Muscle of back (tissue), 11 donors: ENCODE measurements around the gene ALDH9A1. TPM values are rescaled to one million over a fixed set of nuclear protein-coding genes. Genes with fewer than 3 reads are reported as not detected.

Experiments used
- DNase-seq, 3 donors: peaks; one replicate each; pipeline versions ENCODE4 v3.0.0 to v3.0.0-alpha.2; 2013
- polyA plus RNA-seq, 10 donors: library from polyadenylated mRNA; unstranded; fragments of 120-200 nt; gene quantifications; one replicate each; pipeline ENCODE4 v1.2.1, GENCODE V29; 2013; ENCODE audit not compliant: insufficient read length in 10 of 10

ALDH9A1 gene
- polyA plus RNA-seq, 10 donors, result 39.3 to 55.5 (median 44.2) TPM

DNA sequence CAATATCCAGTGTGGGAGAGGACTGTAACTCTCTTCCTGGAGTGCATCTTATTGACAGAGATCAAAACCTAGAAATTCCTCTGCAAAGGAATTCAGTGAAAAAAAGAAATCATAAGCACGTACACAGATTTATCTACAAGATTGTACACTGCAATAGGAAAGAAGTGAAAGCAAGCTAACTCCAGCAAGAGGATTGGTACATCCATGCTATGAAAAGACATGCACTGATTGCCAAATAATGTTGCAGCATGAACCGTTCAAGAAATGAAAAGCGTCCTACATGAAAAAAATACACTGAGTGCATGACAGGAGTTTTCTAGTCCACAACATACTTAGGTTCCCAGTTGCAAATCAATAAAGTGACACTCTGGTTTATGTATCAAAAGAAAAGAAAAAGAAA is 69.2 kb downstream of the ALDH9A1 start:
- DNase-seq, result no peak

DNA sequence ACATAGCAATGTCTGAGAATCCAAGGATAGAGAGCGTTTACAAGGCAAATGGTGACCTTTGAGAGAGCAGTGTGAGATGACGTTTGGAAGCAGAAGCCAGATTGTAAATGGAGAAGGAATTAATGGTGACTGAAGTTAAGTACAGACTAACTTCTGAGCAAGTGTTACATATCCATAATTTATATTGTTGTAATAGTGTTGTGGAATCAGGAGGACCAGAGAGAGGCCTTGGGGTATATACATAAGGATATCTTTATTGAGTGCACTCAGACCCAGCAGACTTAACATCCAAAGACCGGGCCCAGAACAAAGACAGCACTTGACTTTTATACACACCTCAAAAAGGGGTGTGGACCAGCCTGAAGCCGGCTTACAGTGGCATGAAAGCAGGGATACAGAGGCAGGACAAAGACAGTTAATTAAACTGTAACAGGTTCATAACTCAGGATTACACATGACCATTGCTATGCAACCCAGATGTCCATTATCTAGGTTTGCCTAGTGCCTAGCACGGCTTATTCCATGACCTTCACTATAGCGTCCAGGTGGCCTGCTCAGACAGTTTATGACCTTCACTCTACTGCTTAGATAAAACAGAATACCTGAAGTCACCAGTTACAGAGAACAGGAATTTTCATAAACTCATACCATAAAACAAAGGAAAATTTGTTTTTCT is 70.1 kb downstream of the ALDH9A1 start:
- DNase-seq, result no peak

DNA sequence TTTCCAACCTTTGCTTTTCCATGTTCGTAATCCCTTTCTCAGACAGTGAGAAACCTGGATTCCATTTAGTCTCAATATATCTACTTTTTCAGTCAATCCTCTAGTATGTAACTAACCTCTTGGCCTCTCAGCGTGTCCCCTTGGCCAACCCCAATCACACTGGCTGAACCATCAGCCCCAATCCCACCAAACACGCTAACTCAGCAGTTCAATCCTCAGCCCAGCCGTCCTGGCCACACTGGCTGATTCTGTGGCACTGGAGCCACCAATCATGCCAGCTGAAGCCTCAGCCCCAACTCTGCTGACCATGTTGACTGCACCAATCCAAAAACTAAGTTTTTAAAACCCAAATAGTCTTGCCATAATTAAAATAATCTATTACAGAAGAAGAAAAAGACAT is 73.9 kb downstream of the ALDH9A1 start:
- DNase-seq, result no peak

DNA sequence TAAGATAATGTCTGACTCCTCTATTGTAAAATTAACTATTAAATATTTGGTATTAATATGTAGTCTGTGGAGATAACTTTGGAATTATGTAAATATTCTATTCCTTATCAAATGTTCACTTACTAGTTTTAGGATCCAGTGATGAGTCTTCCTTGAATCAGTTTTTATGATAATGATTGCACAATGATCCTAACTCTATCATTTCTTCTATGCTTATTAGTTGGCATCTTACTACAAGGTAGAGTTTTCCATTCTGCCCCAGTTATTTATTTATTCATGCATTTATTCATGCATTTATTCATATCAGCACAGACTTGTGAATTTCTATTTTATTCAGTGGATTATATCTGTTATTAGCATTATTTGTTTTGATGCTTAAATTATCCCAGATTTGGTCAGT is 74.7 kb downstream of the ALDH9A1 start:
- no peak for DNase-seq

DNA sequence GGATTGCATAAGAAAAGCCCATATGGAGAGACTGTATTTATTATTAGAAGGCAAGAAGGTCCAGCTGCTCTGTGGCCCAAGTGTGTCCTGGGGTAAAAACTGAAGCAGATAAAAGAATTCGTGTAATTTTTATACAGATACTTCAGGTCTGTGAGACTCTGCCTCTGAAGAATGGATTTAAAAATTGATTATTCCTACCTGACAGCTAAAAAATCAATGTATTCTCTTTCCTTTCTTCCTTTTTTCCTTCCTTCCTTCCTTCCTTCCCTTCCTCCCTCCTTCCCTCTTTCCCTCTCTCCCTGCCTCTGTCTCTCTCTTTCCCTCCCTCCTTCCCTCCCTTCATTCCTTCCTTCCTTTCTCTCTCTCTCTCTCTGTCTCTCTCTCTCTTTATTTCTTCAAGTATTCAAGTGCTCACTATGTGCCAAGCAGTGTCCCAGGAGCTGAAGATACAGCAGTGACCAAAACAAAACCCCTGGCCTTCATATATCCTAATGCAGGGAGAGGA is 78.7 kb downstream of the ALDH9A1 start:
- DNase-seq, result no peak

DNA sequence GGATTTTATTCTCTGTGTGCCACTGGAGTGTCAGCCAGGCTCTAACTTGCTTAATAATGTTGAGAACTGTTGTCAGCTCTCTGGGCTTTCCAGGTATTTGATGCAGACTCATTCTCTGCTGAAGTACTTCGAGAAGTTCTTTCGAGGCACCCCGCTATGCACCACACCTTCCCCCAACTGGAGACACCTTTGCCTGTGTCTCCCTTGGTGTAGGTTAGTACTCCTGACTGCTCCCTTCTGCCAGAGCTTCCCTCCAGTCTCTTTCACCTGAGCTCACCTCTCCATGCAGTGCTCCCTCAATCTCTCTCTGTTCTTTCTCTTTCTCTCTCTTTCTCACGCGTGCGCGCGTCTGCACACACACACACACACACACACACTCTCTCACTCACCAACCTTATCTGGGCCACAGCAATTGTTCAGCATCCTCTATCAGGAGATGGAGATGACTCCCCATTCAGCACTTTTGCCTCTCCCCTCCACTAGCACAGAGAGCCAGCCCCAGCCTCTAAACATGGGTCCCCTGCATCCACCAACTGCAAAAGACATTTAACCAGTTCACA is 81.3 kb downstream of the ALDH9A1 start:
- DNase-seq, result no peak

GRCh38 chr1:165616054-165616612 is 82.2 kb downstream of the ALDH9A1 start:
- DNase-seq, result no peak

Other genes starting within 250 kb of the ALDH9A1 start
- under 1 TPM in 5 of 10 donors, not detected in 5; 0.15 to 0.27 (median 0.22) TPM for gene LRRC52, start 154.6 kb downstream of the ALDH9A1 start, polyA plus RNA-seq
- gene MGST3, start 67.3 kb downstream of the ALDH9A1 start, polyA plus RNA-seq, result 100 to 1,000 TPM; 132 to 208 (median 171) TPM
- gene TMCO1, start 70.3 kb upstream of the ALDH9A1 start, polyA plus RNA-seq, result 10 to 100 TPM; 49.3 to 71.9 (median 55.7) TPM
- 10 to 100 TPM; 14.0 to 20.6 (median 16.4) TPM for gene UCK2, start 129.1 kb upstream of the ALDH9A1 start, polyA plus RNA-seq